Osteoblast (primary cell): ENCODE data around the gene CIAPIN1. TPM values are rescaled to one million over a fixed set of nuclear protein-coding genes. Genes with fewer than 3 reads are reported as not detected.

ENCODE experiments used
- DNase-seq: peaks from one replicate; pipeline ENCODE4 v3.0.0; 2011; ENCODE audit warnings: low spot score, mixed read lengths; ENCODE audit not compliant: insufficient read length; ENCODE audit errors: missing footprints
- H2AFZ ChIP-seq: 2 replicates; pipeline ENCODE4 v1.6.0; 2011; ENCODE audit warnings: mild to moderate bottlenecking, low read length
- H3K27ac ChIP-seq: 2 replicates; pipeline ENCODE4 v1.5.1; 2011; ENCODE audit warnings: mild to moderate bottlenecking, low read depth, low read length, moderate library complexity
- H3K27me3 ChIP-seq: 2 replicates; pipeline ENCODE4 v1.6.0; 2012; ENCODE audit warnings: mild to moderate bottlenecking, control low read depth, inconsistent platforms, low read length, moderate library complexity; ENCODE audit not compliant: insufficient read depth
- H3K36me3 ChIP-seq: 2 replicates; pipeline ENCODE4 v1.5.1; 2011; ENCODE audit warnings: mild to moderate bottlenecking, low read length, control low read depth, moderate library complexity; ENCODE audit not compliant: insufficient read depth
- H3K4me1 ChIP-seq: 2 replicates; pipeline ENCODE4 v1.5.1; 2011; ENCODE audit warnings: mild to moderate bottlenecking, low read length, control low read depth, moderate library complexity; ENCODE audit not compliant: insufficient read depth
- H3K4me2 ChIP-seq: 2 replicates; pipeline ENCODE4 v1.6.0; 2011; ENCODE audit warnings: mild to moderate bottlenecking, low read length; ENCODE audit not compliant: insufficient read depth
- H3K4me3 ChIP-seq: fragments of 200-600 bp; sonication (generic); 3 replicates; pipeline ENCODE4 v1.5.1; 2012; ENCODE audit warnings: mild to moderate bottlenecking, low read length, inconsistent platforms; ENCODE audit not compliant: insufficient read depth
- H3K79me2 ChIP-seq: 2 replicates; pipeline ENCODE4 v1.6.0; 2012; ENCODE audit warnings: mild to moderate bottlenecking, low read length, control low read depth, inconsistent platforms; ENCODE audit not compliant: insufficient read depth
- H3K9me3 ChIP-seq: 2 replicates; pipeline ENCODE4 v1.5.1; 2011; ENCODE audit warnings: low read depth, low read length, control low read depth
- H4K20me1 ChIP-seq: 2 replicates; pipeline ENCODE4 v1.6.0; 2012; ENCODE audit warnings: mild to moderate bottlenecking, low read length, control low read depth; ENCODE audit not compliant: insufficient read depth
- CTCF ChIP-seq: IDR thresholded peaks from 2 replicates; pipeline ENCODE4 v1.5.1; 2011; ENCODE audit warnings: mild to moderate bottlenecking, low read depth, low read length, moderate library complexity; ENCODE audit errors: extremely low read depth
- total RNA-seq: library from RNA; depleted of rRNA; stranded (reverse); fragments of >200 nt; gene quantifications from 2 replicates; pipeline ENCODE4 v1.2.3, GENCODE V29; 2012

The CIAPIN1 gene
- total RNA-seq, 1 donor, result 39.8 TPM

GRCh38 chr16:57469917-57470470, 22.8 kb upstream of the CIAPIN1 start:
- DNase-seq, result no peak
- Histone ChIP-seq H3K4me3 (no peak overlapping the region), H3K27me3 (no peaks in the 10 kb centered on the region), H3K79me2 (peaks cover 16% of the 10 kb centered on the region), H4K20me1 (peaks cover 39% of the 10 kb centered on the region), H3K4me1 (no peaks in the 10 kb centered on the region), H3K36me3 (peaks cover 88% of the 10 kb centered on the region), H3K27ac (no peak overlapping the region), H2AFZ (no peak overlapping the region), H3K9me3 (no peaks in the 10 kb centered on the region), H3K4me2 (no peak overlapping the region)
- no peak for TF ChIP-seq CTCF

GRCh38 chr16:57469046-57469445, 21.9 kb upstream of the CIAPIN1 start:
- no peak for TF ChIP-seq CTCF
- H3K79me2 ChIP-seq, result peaks cover 24% of the 10 kb centered on the region
- peaks cover 88% of the 10 kb centered on the region for H3K36me3 ChIP-seq

GRCh38 chr16:57468346-57468745, 21.2 kb upstream of the CIAPIN1 start:
- Histone ChIP-seq H3K4me2 (no peak overlapping the region), H3K36me3 (peaks cover 86% of the 10 kb centered on the region), H3K9me3 (no peaks in the 10 kb centered on the region), H3K27ac (no peak overlapping the region), H3K27me3 (no peaks in the 10 kb centered on the region), H2AFZ (no peak overlapping the region), H3K4me3 (no peak overlapping the region), H4K20me1 (peaks cover 44% of the 10 kb centered on the region), H3K4me1 (peaks cover 9% of the 10 kb centered on the region), H3K79me2 (peaks cover 31% of the 10 kb centered on the region)
- DNase-seq, result no peak
- no peak for TF ChIP-seq CTCF

More at GRCh38 chr16:57469046-57469445, 21.9 kb upstream of the CIAPIN1 start:
- Histone ChIP-seq H4K20me1 (peaks cover 44% of the 10 kb centered on the region), H3K4me1 (peaks cover 3% of the 10 kb centered on the region), H3K27ac (no peak overlapping the region), H3K9me3 (no peaks in the 10 kb centered on the region), H3K4me2 (no peak overlapping the region), H3K27me3 (no peaks in the 10 kb centered on the region), H3K4me3 (no peak overlapping the region), H2AFZ (no peak overlapping the region)
- no peak for DNase-seq

- Histone ChIP-seq H3K36me3 (peaks cover 63% of the 10 kb centered on the region), H3K79me2 (peaks cover 41% of the 10 kb centered on the region), H3K4me3 (no peak overlapping the region), H2AFZ (no peak overlapping the region), H4K20me1 (peaks cover 29% of the 10 kb centered on the region), H3K4me2 (no peak overlapping the region), H3K9me3 (no peaks in the 10 kb centered on the region), H3K27me3 (no peaks in the 10 kb centered on the region), H3K4me1 (peaks cover 12% of the 10 kb centered on the region), H3K27ac (no peak overlapping the region)
- DNase-seq, result no peak
- TF ChIP-seq CTCF, result no peak
These were observed 17.3 kb upstream of the CIAPIN1 start for GRCh38 chr16:57464523-57464922.
